Kidney capillary endothelial cell (primary cell): ENCODE measurements around the gene DSTYK.
A peak's percentile ranks its signal among the peaks of the same experiment; 100 is the strongest.

ENCODE experiments used
- DNase-seq: peaks from one replicate; pipeline ENCODE4 v3.0.0-alpha.2; 2018; ENCODE audit warnings: low spot score

The DSTYK gene, protein sequence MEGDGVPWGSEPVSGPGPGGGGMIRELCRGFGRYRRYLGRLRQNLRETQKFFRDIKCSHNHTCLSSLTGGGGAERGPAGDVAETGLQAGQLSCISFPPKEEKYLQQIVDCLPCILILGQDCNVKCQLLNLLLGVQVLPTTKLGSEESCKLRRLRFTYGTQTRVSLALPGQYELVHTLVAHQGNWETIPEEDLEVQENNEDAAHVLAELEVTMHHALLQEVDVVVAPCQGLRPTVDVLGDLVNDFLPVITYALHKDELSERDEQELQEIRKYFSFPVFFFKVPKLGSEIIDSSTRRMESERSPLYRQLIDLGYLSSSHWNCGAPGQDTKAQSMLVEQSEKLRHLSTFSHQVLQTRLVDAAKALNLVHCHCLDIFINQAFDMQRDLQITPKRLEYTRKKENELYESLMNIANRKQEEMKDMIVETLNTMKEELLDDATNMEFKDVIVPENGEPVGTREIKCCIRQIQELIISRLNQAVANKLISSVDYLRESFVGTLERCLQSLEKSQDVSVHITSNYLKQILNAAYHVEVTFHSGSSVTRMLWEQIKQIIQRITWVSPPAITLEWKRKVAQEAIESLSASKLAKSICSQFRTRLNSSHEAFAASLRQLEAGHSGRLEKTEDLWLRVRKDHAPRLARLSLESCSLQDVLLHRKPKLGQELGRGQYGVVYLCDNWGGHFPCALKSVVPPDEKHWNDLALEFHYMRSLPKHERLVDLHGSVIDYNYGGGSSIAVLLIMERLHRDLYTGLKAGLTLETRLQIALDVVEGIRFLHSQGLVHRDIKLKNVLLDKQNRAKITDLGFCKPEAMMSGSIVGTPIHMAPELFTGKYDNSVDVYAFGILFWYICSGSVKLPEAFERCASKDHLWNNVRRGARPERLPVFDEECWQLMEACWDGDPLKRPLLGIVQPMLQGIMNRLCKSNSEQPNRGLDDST

DNA sequence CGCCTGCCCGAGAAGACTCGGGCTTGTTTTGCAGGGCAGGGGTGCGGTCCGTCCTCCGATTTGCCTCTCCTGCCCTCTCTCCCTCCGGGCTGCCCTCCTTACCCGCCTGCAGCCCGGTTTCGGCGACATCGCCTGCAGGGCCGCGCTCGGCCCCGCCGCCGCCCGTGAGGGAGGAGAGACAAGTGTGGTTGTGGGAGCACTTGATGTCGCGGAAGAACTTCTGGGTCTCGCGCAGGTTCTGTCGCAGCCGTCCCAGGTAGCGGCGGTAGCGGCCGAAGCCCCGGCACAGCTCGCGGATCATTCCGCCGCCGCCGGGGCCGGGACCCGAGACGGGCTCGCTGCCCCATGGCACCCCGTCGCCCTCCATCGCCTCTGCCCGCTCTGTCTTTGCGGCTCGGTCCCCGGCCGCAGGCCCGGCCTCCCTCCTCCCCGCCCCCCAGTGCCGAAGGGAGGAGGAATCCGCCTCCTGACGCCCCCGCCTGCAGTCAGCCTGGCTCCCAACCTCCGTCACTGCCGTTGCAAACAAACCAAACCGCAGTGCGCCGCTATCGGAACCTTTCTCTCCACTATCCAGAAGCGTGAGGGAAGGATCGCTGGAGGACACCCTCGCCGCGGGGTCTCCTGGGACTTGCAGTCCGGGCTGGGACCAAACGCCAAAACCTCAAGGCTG lies at the start of gene DSTYK:
TSS of gene DSTYK (minus strand) at position 534 of the 670 bp plus-strand sequence. CDS start at position 367, 167 bp downstream.
- DNase-seq, result peak; percentile 89

DNA sequence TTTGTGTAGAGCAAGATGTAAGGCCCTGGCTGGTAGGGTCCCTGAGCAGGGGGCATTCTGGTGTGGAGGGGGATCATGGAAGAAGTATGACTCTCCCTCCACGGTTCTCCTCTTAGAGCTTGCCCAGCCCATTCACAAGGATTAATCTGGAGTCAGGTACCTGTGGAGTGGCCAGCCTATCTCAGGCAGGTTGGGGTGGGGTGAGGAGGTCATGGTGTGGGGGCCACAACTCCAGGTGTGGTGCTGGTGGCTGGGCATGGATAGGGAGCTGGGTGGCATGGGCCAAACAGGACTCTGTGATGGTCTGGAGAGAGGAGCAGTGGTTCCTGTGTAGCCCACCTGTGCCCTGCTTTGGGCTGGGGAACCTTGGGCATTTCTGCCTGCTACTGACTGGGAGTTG lies 48.5 kb upstream of the DSTYK start:
- DNase-seq, result no peak

DNA sequence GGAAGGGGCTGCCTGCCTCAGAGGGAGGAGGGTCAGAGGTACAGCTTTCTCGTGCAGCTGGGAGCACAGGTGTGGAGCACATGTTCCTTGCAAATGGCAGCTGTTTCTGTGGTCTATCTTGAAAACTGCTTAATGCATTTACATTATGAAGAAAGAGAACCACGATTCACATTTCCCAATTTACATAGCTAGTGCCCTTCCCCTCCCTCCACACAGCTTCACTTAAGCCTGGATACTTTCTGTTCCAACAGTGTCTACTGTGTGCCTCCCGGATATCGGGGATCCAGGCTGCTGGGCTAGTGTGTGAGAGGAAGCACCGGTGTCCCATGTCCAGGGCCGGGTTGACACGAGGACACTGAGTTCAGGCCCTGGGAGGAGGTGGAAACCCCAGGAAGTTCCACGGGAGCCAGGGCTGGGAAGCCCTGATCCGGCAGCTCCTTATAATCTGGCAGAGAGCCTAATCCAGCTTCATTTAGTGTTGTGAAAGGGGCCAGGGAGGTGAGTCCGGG lies 47.9 kb upstream of the DSTYK start:
- DNase-seq, result no peak

DNA sequence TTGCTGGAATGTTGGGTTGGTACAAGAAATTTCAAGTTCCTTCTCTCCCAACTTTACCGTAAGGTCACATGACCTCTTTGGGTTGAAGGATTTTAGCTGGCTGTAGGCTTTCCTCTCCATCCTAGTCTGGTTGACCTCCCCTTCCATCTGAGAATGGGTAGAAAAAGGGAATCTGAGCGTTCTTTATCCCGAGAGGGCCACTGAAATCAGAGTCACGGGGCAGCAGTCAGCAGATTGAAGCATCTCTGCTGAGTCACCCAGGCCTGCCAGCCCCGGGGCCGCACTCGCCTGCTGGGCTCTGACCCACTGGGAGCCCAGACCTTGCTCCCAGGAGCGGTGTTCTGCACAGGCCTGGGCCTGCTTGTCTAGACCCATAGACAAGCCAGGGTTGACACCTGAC lies 47.2 kb upstream of the DSTYK start:
- no peak for DNase-seq

DNA sequence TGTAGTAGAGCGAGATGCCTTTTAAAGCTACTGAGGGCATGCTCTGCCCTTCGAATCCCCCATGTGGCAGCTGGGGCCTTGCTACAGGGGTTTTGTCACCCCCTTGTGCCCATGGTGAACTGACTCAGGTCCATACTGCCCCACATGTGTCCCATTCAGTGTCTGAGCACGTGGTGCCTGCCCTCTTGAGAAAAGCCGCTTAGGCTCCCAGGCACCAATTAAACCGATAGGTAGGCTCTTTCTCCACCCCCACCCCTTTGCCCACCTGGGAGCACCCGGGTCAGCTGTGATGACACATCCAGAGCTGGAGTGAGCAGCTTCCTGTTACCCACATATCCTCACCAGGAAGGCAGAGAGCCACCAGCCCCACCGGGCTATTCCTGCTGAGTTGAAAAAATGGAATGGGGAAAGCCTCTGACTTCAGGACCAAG lies 46.8 kb upstream of the DSTYK start:
- no peak for DNase-seq

DNA sequence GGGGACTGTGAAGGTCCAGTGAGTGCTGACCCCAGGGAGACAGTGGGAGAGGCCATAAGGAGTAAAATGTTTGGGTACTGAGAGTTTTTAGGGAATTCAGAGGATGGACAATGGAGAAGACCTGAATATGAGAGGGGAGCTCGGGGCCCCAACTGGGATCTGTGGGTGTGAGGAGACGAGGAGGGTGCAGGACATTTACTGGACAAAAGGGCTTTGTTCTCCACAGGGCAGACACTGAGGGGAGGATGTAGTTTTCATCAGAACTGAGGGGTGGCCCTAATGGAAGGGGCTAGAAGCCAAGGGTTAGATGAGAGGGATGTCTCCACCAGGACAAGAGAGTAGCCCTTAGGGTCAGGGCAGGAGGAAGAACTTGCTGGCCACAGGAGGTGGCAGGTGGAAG lies 46.2 kb upstream of the DSTYK start:
- DNase-seq, result no peak

DNA sequence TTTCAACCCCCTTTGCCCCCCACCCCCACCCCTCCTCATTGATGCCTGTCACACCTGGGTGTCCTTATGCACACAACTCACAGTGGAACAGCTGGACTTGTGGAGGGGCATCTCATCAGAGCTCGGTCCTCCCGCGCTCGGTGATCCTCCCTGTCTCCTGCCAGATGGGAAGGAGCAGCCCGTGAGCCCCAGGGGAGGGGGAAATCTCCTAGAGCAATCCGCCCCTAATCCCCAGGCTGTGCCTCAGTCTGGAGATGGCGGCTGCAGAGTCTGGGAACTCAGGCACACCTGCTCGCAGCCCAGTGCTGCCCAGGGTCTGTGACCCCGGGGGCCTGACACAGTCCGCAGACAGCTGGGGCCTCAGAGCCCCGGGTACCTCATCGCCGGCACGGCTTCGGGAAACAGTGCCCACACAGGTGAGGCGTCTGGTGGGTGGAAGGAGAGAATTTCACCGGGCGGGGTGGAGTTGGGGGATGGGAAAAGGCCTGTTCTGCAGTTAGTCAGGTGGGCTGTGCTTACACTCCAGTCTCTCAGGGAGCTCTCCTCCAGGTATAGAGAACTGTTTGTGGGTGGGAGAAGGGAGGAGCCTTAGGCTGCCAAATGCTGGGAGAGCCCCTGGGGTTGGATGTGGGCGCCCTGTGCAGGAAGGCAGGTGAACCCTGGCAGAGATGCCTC lies 45.6 kb upstream of the DSTYK start:
- no peak for DNase-seq

DNA sequence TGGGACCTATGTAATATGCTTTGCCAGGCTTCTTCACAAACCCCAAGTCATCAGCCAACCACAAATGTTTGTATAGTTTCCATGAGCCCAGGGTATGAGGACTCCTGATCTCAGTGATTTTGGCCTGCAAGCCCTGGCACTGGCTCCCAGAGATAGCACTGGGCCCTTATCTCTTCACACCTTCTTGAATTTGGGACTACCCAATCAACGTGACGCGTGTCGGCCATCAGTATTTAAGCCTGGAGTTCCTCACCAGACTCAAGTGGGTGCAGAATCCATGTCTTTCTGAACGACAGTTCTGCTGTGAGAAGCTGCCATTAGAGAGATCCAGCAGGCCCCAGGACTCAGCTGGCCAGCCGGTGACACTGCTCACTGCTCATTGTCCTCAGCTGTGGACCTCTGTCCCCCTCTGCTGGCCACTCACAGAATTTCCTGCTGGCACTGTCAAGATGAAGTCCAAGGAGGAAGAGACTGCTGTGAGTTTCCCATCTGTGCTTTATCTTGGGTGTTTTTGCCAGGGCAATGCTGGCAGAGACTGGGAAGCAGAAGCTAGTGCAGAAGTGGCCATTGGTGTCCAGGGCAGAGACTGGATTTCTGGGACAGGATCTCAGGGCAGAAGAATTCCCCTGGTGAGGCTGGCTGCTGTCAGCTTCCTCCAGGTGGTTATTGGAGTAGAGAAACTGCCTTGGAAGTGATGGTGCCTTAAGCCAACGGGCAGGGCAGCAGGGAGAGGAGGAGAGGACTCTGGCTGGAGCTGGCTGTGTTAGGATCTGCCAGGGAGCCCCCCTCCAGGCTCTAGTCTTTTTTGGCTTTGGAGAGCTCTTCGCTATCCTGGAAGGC lies 44.7 kb upstream of the DSTYK start:
- peak; percentile 88 for DNase-seq

DNA sequence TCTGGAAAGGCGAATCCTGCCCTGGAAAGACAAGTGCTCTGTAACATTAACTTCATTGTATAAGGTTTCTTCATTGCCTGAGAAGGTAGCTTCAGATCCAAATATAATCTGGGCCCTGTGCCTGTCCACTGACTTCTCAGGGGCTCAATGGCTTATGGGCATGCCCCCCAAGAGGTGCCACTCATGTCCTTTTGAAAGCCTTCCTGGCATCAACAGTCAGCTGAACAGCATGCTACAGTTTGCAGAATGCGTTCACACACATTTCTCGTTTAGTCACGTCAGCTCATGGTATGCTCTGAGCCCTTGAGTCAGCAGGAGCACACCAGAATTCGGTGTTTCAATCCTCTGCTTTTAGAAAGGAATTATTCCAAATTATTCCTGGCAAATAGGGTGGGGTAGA lies 40.1 kb upstream of the DSTYK start:
- DNase-seq, result no peak

DNA sequence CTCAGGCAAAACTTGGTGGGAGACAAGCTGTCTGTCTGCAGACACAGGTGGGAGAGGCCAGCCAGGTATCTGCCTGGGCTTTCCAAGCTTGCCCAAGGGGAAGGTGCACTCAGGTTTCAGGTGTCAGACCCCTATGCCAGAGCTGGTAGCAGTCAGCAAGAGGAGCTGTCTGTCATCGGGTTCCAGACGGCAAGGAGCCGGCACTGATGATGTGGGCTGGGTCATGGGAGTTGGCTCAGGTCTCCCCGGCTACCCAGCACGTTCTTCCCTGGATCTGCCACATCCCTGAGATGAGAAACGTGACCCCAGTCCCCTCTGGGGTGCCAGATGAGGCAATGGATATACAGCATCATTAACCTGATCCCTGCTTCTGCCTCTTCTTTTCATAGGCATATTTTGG lies 39.2 kb upstream of the DSTYK start:
- DNase-seq, result no peak

DNA sequence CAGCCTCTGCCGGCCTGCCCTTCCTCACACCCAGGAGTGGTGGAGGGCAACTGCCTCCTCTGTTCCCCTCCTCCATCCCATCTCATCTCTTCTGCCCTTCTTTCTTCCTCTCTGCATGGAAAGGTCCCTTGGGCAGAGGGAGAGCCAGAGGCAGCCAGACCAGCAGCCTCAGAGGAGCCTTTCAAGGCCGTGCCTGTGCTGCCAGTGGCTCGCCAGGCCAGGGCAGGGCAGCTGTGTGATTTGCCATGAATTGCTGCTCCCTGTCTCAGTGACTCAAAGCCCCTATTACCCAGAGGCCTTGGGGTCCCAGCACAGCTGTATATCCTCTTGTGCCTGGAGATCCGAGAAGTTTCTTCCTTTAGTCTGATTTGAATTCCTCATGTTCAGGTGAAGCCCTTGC lies 38.1 kb upstream of the DSTYK start:
- DNase-seq, result no peak

DNA sequence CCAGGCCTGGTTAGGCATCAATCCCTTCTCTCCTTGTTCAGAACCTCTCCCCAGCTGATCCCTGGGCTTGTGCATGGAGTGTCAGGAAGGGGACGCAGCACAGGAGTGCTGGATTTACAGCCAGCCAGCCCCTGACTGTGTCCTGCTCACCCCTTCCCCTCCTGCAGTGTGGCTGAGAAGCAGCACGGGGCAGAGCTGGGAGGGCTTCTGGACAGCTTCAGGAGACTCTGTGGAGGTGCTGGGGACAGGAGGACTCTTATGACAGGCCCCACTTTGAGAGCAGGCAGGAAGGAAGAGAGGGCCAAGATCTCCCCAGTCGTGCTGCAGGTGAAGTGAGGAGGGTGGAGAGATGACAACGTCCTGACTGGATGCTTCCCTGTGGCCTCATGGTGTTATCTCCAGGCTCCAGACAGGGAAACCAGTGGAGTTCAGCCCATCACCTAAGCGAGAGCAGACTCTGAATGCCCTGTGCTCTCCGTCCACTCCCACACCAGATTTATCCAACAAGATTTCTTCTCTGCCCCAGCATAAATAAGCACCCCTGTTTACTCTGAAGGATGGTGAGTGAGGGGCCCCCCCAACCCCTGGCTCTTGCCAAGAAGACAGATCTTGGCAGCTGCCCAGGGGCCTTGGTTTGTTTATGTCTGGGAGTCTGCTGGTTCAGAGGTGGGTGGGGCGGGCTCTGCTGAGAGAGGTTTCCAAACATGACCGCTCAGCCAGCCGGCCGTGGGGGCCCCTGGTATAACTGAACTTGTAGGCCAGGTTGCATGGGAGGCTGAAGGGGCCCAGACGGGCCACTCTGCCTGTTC lies 37.5 kb upstream of the DSTYK start:
- DNase-seq, result no peak

DNA sequence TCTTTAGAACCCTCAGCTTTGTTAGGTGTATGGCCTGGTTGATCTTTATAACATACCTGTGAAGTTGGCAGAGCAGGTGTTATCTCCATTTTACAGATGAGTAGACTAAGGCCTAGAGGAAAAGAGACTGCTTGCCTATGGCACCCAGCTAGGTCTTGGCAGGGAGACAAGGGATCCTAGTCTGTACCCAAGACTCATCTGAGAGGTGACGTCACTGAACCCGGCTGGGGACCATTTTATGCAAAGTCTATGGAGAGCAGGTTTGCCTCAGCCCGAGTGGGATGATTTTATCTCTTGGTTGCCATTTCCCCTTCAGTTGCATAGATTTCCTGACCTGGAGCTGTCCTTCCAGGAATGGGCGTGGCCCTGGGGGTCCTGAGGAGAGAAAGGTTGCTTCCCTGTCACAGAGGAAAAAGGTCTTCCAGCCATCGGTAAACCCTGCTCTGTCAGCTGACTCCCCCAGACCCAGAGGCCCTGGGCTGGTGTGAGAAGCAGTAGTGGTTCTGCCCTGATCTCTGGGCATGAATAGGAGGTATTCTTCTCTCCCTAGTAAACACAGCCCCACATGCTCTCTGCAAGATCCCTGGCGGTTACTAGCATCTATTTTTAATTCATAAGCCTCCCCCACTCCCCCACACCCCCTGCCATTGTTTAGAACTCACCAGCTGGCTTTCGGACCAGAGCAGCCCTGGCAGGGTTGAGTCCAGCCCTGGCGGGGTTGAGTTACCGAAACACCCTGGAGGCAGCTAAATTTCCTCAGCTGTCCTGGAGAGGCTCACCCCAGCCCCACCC lies 35.8 kb upstream of the DSTYK start:
- no peak for DNase-seq

DNA sequence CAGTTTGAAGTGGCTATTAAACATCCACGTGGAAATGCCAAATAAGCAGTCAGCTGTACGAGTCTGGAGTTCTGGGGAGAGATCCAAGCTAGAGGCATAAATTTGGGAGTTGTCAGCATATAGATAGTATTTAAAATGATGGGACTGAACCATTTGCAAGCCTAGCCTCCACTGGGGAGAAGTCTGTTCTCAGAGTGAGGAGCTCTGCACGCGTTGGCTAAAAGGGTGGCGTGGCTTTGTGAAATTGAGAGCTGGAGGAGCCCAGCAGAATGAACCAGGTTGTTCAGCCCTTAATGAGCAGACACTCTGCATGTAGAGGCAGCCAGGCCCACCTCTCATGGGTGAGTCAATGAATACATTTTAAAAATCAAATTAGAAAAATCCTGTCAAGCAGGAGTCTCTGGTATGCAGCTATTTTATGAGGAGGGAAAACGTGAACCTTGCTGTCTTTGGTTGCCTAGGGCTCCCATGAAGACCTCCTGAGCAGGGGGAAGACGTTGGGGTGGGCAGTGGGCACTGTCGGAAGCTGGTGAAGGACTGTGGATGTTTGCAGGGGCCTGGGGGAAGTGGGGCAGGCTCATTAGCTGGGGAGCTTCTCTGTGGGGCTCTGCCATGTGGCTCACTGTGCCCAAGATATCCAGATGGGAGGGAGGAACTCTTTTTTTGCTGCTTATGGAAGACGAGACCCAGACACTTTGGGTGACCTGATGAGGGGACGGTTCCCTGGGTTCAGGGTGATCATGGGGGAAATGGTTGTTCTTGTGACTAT lies 35.0 kb upstream of the DSTYK start:
- no peak for DNase-seq

DNA sequence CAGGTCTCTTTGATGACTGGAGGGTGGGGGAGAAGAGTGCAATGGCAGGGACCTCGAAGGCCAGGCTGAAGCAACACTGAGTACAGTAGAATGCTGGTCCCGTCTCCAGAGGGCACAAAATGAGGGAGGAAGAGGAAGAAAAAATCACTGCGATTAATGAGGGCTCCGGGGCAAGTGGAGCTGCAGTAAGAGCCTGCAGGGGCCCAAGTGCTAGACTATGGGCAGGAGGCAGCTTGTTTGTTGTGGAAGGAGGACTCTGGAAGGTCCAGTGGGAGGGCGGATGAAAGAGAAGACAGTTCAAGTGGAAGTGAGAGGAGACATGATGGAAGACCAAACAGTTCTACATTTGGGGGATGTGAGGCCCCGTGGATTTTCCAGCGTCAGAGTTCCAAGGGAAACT lies 33.6 kb upstream of the DSTYK start:
- no peak for DNase-seq

DNA sequence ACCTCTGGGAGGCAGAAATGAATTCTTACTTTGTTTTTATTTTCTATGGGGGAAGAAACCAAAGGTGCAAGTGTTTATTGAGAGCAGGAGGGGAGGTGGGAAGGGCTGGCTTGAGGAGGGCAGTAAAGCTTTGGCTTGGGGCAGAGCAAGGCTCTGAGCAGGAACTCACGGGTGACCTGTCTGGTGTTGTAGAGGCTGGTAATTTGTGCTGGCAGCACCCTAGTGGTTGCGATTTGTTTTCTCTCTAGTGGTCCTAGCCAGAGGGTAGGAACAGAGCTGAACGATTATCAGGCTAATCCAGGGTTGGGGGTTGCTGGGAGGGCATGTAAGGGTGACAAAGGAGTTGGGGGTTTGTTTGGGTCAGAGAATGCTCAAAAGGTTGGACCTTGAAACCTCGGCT lies 32.9 kb upstream of the DSTYK start:
- DNase-seq, result no peak

DNA sequence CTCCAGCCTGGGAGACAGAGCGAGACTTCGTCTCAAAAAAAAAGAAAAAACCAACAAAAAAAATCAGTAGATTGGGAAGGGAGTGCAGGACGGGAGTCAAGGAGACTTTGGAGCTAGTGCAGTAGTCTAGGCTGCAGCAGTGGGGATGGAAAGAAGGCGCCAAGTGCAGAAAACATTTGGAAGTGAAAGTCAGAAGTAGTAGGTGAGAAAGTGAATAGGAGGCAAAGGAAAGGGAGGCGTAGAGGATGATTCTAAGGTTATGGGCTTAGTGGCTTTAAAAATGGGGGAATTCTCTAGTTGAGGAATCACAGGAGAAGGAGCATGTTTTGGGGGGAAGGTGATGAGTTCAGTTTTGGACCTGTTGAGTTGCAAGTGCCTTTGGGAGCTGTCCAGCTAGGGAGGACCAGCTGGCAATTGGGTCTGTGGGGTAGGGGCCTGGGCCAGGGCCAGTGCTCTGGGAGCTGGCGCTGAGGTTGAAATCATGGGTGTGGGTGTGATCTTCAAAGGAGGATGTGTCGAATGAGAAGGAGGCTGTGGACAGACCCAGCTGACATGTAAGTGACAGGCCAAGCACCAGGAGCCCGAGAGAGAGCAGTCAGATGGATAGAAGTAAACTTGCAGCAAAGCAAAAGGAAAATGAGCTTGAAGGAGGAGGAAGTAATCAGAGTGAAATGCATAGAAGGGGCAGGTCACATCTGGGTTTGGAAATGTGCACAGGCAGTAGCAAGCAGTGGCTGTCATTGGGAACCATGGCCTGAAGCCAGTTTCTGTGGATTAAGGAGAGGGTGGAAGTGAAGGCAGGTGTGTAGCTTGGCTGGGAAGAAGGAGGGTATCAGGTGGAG lies 32.1 kb upstream of the DSTYK start:
- no peak for DNase-seq
